K562 (cell line): ENCODE data around the gene OLIG3. TPM values are rescaled to one million over a fixed set of nuclear protein-coding genes. Genes with fewer than 3 reads are reported as not detected.

Source experiments
- ATAC-seq: fragments of 200-7000 bp; cut with Tn5 transposase; 3 replicates; pipeline ENCODE4 v1.9.1; 2020; ENCODE audit warnings: moderate library complexity
- BruUV-seq: library from RNA; stranded (reverse); fragments of 400-500 nt; replicated peaks from 2 replicates; lab custom pipeline; 2021; lab: Mats Ljungman, UMichigan
- CTCF ChIA-PET: fragments of 300-600 bp; formaldehyde crosslinking; extraction: SDS; loops from one replicate; lab custom pipeline; 2021; ENCODE audit warnings: low intra/inter-chr PET ratio; lab: Yijun Ruan, JAX
- POLR2A ChIA-PET: fragments of 300-600, 350-650 bp; sonication (Branson Sonifier 250); formaldehyde crosslinking; extraction: SDS; loops from one replicate; lab custom pipeline; 2021; ENCODE audit warnings: antibody characterized with exemption, inconsistent platforms; lab: Yijun Ruan, JAX
- DNase-seq, 4 experiments: peaks; one replicate each; pipeline versions ENCODE4 v3.0.0 to v3.0.0-alpha.2; 2011 to 2018; ENCODE audit warnings: low spot score in 3 of 4, mixed read lengths in 3 of 4; ENCODE audit errors: extremely low read depth in 1 of 4
- FAIRE-seq: peaks from 2 replicates; lab custom pipeline; 2011; peaks lifted over from hg19 to GRCh38; lab: Jason Lieb, UNC
- H2AFZ ChIP-seq: 2 replicates; pipeline ENCODE4 v1.6.0; 2011; ENCODE audit warnings: low read depth, low read length, control low read depth, inconsistent platforms
- H3K27ac ChIP-seq: fragments of 200-600 bp; 3 replicates; pipeline ENCODE4 v1.8.0; 2011; ENCODE audit warnings: low read depth, mild to moderate bottlenecking, control low read depth, inconsistent platforms, low read length, moderate library complexity, mixed read lengths; ENCODE audit errors: extremely low read depth
- H3K27me3 ChIP-seq, 2 experiments: fragments of 300-600 bp in 1 of 2; 2 replicates in 1 of 2; 3 replicates in 1 of 2; pipeline versions ENCODE4 v1.6.0 to v1.8.0; 2011; ENCODE audit warnings: inconsistent platforms in 2 of 2, low read length in 2 of 2, mild to moderate bottlenecking in 1 of 2, mixed read lengths in 1 of 2, moderate library complexity in 1 of 2; ENCODE audit not compliant: control insufficient read depth in 2 of 2, insufficient read depth in 2 of 2
- H3K36me3 ChIP-seq: fragments of 300-600 bp; 3 replicates; pipeline ENCODE4 v1.8.0; 2011; ENCODE audit warnings: mild to moderate bottlenecking, low read length, inconsistent platforms; ENCODE audit not compliant: control insufficient read depth, insufficient read depth
- H3K4me1 ChIP-seq, 2 experiments: fragments of 200-600 bp in 1 of 2; replicated peaks in 1 of 2; 2 replicates in 1 of 2; 3 replicates in 1 of 2; pipeline versions ENCODE4 v1.5.1 to v1.8.0; 2011; ENCODE audit warnings: inconsistent platforms in 2 of 2, low read length in 2 of 2, mild to moderate bottlenecking in 1 of 2, mixed read lengths in 1 of 2, moderate library complexity in 1 of 2; ENCODE audit not compliant: control insufficient read depth in 2 of 2, insufficient read depth in 2 of 2
- H3K4me2 ChIP-seq: 2 replicates; pipeline ENCODE4 v1.6.1; 2011; ENCODE audit warnings: low read length, control low read depth, inconsistent platforms, mixed read lengths; ENCODE audit not compliant: insufficient read depth
- H3K4me3 ChIP-seq: fragments of 200-600 bp; sonication (generic), shearing (Covaris generic); 2 replicates; pipeline ENCODE4 v1.5.1; 2016; ENCODE audit warnings: control low read depth, inconsistent platforms
- H3K79me2 ChIP-seq: fragments of 200-600 bp; 3 replicates; pipeline ENCODE4 v1.8.0; 2011; ENCODE audit warnings: low read length, inconsistent platforms; ENCODE audit not compliant: control insufficient read depth, insufficient read depth
- H3K9ac ChIP-seq, 2 experiments: 2 replicates each; pipeline versions ENCODE4 v1.6.0 to v1.6.1; 2011; ENCODE audit warnings: low read depth in 2 of 2, low read length in 2 of 2, control low read depth in 1 of 2, inconsistent platforms in 1 of 2, mild to moderate bottlenecking in 1 of 2, mixed read lengths in 1 of 2; ENCODE audit not compliant: insufficient read depth in 1 of 2
- H3K9me1 ChIP-seq: one replicate; pipeline ENCODE4 v1.6.0; 2011; ENCODE audit warnings: inconsistent platforms, mild to moderate bottlenecking, low read length, moderate library complexity; ENCODE audit not compliant: control insufficient read depth, insufficient read depth
- H3K9me3 ChIP-seq: replicated peaks from 2 replicates; pipeline ENCODE4 v1.5.1; 2011; ENCODE audit warnings: low read depth, low read length, inconsistent platforms; ENCODE audit not compliant: control insufficient read depth, insufficient read depth
- H4K20me1 ChIP-seq: replicated peaks from 2 replicates; pipeline ENCODE4 v1.6.1; 2011; ENCODE audit warnings: low read length, inconsistent platforms, mixed read lengths; ENCODE audit not compliant: control insufficient read depth, insufficient read depth
- ARID2 ChIP-seq: fragments of 450-650 bp; IDR thresholded peaks from 2 replicates; pipeline ENCODE4 v1.6.1; 2017; ENCODE audit warnings: antibody characterized with exemption, mild to moderate bottlenecking
- CHD1 ChIP-seq: fragments of 200-600 bp; sonication (generic); IDR thresholded peaks from one replicate; pipeline ENCODE4 v1.6.1; 2012; ENCODE audit warnings: mild to moderate bottlenecking, moderate library complexity, low read length, inconsistent platforms
- GATA2 ChIP-seq: sonication (generic); formaldehyde crosslinking; IDR thresholded peaks from 2 replicates; pipeline ENCODE4 v1.4.0; 2020; ENCODE audit warnings: mild to moderate bottlenecking, missing genetic modification reagents
- MIER1 ChIP-seq: fragments of 450-650 bp; IDR thresholded peaks from 2 replicates; pipeline ENCODE4 v1.6.1; 2016; ENCODE audit warnings: antibody characterized with exemption, mild to moderate bottlenecking, low read depth
- PTTG1 ChIP-seq: fragments of 450-650 bp; IDR thresholded peaks from 2 replicates; pipeline ENCODE4 v1.6.1; 2016; ENCODE audit warnings: low read depth, mild to moderate bottlenecking, missing genetic modification characterization, missing compliant biosample characterization
- ZNF696 ChIP-seq: fragments of 250-450 bp; sonication (Bioruptor Pico); conservative IDR thresholded peaks from 2 replicates; pipeline ENCODE4 v1.4.0; 2020; ENCODE audit warnings: mild to moderate bottlenecking, moderate library complexity
- WGBS: fragments of 100-300 bp; shearing (Covaris generic); methylation state at CpG from one replicate; pipeline ENCODE4 v1.1.6; 2016; ENCODE audit warnings: low coverage, mixed read lengths; ENCODE audit not compliant: insufficient coverage; ENCODE audit errors: missing lambda C conversion rate; 5-methylcytosine and 5-hydroxymethylcytosine counted together
- in situ Hi-C: fragments of 300-500 bp; cut with MboI; formaldehyde crosslinking; loops from 4 replicates; pipeline ENCODE4 v1.15.0; 2018; ENCODE audit warnings: inconsistent platforms, mixed read lengths
- intact Hi-C: fragments of 100-400 bp; cut with micrococcal nuclease; formaldehyde crosslinking; loops from 2 replicates; pipeline ENCODE4 v1.14.2; 2022
- polyA plus RNA-seq, 8 experiments: library from polyadenylated mRNA; depleted of rRNA in 4 of 8; stranded (reverse) in 5 of 8; unstranded in 3 of 8; fragments of >200 nt; fragmentation: Nextera tagmentation in 2 of 8; fragmentation: Illumina TruSeq in 1 of 8; extraction: Ambion mirVana in 2 of 8; extraction: Trizol in 1 of 8; gene quantifications; 2 replicates each; pipeline versions ENCODE4 v1.2.1 to v1.2.3, GENCODE V29; 2011 to 2014; ENCODE audit warnings: inconsistent platforms in 1 of 8, missing spikeins in 1 of 8
- total RNA-seq, 7 experiments: library from RNA; depleted of rRNA in 6 of 7; stranded (reverse); fragments of >200 nt in 6 of 7; fragmentation: Illumina TruSeq in 2 of 7; extraction: Trizol in 2 of 7; gene quantifications; 2 replicates each; pipeline versions ENCODE4 v1.2.1 to v1.2.3, GENCODE V29; 2011 to 2021; ENCODE audit warnings: low replicate concordance in 1 of 7
- TF ChIP-seq, protein P1 (sequence below): IDR thresholded peaks from 3 replicates; pipeline ENCODE4 v1.6.1; 2011; ENCODE audit warnings: borderline replicate concordance, mild to moderate bottlenecking, moderate library complexity; ENCODE audit not compliant: insufficient read length; ENCODE audit errors: extremely low read depth

OLIG3 gene
- total and polyA plus RNA-seq, 9 of the 15 experiments (the other 6 are each of a cell fraction or from before 2014, with no cell fraction given), result not detected

DNA sequence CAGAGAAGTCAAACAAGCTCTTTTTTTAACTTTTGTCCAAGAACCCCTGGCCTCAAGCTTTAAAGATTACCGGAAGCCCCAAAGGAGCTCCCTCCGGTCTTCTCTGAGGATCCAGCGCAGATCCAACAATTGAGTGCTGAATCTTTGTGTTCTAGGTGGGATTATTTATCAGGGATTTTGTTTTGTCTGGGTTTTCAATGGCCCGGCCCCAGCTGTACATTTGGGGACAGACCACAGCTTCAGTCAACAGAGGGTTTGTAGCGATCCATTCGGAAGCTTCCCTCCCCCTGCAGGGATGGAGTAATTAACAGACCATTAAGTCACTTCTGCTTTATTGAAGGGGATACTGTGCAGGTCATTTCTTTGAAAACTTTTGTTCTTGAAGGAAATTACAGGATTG, 7.8 kb downstream of the OLIG3 start:
- 5% methylated on average over 6 of the region's 6 CpGs for WGBS
- no peak for TF ChIP-seq PTTG1
- TF ChIP-seq MIER1, result no peak
- no peak for TF ChIP-seq GATA2 (CRISPR knock-in tag)
- no peak for TF ChIP-seq ARID2
- TF ChIP-seq ZNF696 (CRISPR knock-in tag), result no peak
- TF ChIP-seq CHD1, result no peak
- TF ChIP-seq, protein P1, sequence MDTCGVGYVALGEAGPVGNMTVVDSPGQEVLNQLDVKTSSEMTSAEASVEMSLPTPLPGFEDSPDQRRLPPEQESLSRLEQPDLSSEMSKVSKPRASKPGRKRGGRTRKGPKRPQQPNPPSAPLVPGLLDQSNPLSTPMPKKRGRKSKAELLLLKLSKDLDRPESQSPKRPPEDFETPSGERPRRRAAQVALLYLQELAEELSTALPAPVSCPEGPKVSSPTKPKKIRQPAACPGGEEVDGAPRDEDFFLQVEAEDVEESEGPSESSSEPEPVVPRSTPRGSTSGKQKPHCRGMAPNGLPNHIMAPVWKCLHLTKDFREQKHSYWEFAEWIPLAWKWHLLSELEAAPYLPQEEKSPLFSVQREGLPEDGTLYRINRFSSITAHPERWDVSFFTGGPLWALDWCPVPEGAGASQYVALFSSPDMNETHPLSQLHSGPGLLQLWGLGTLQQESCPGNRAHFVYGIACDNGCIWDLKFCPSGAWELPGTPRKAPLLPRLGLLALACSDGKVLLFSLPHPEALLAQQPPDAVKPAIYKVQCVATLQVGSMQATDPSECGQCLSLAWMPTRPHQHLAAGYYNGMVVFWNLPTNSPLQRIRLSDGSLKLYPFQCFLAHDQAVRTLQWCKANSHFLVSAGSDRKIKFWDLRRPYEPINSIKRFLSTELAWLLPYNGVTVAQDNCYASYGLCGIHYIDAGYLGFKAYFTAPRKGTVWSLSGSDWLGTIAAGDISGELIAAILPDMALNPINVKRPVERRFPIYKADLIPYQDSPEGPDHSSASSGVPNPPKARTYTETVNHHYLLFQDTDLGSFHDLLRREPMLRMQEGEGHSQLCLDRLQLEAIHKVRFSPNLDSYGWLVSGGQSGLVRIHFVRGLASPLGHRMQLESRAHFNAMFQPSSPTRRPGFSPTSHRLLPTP, result no peak
- TF ChIP-seq, all 486 proteins: peak for 0
- intact Hi-C loops (no loop called here), in situ Hi-C loops (no loop called here)
- Histone ChIP-seq H3K79me2 (no peaks in the 10 kb centered on the region), H3K36me3 (no peaks in the 10 kb centered on the region), H3K27ac (no peak overlapping the region), H4K20me1 (peaks cover 3% of the 10 kb centered on the region; the same call in 1 of the 2 replicates), H3K4me3 (no peak overlapping the region), H3K9me1 (no peaks in the 10 kb centered on the region), H3K4me1 (peaks cover 0 to 16% of the 10 kb centered on the region in 2 experiments; a peak in 2 of 5 replicates), H3K9ac (no peak overlapping the region), H3K4me2 (no peak overlapping the region), H2AFZ (no peak overlapping the region), H3K9me3 (no peaks in the 10 kb centered on the region), H3K27me3 (peaks cover 44 to 48% of the 10 kb centered on the region in 2 experiments)
- no peak for DNase-seq
- FAIRE-seq, result no peak
- no peak for ATAC-seq
- POLR2A ChIA-PET, result interaction anchor here (1.0 to 1.5 kb wide), 2 partner anchors 9 to 51 kb away, joined by 3 to 4 read pairs; no protein-coding TSS in a partner anchor
- CTCF ChIA-PET, result no interaction called here
- BruUV-seq, result no TSS peak
